Stimulated activated CD8-positive, alpha-beta memory T cell treated with anti-CD3 and anti-CD28 coated beads, Interleukin-4, amount 100 ng/mL, for 48 hours (primary cell): ENCODE results near the gene SMPD1.

Experiments used
- DNase-seq: peaks from one replicate; pipeline ENCODE4 v3.0.0-alpha.2; 2020

SMPD1 gene

GRCh38 chr11:6389905-6390717, at the start of gene SMPD1:
Gene SMPD1 (plus strand): TSS chr11:6390474. CDS start chr11:6390599, 125 bp downstream.
- DNase-seq: peak; percentile 94

- no peak for DNase-seq
These were observed 44.9 kb upstream of the SMPD1 start for GRCh38 chr11:6345366-6345765.

DNA sequence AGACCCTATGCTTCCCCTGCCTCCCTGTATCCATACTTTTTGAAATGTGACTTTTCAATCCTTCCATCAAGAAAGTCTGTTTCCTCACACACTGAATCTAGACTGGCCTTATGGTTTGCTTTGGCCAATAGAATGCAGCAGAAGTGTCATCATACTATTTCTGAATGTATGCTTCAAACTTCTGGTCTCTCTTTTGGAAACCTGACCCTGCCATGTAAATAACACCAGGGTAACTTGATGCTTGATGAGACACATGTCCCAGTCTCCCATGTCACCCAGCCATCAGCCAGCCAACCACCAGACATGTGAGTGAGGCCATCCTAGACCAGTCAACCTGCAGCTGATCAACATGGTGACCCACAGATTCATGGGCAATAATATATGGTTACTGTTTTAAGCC, 40.2 kb upstream of the SMPD1 start:
- no peak for DNase-seq

GRCh38 chr11:6350486-6350885, 39.8 kb upstream of the SMPD1 start:
- no peak for DNase-seq

- peak; percentile 55 for DNase-seq
These were observed 38.4 kb upstream of the SMPD1 start for GRCh38 chr11:6351782-6352382.

- peak; percentile 78 for DNase-seq
These were observed 36.8 kb upstream of the SMPD1 start for GRCh38 chr11:6353367-6353987.

DNA sequence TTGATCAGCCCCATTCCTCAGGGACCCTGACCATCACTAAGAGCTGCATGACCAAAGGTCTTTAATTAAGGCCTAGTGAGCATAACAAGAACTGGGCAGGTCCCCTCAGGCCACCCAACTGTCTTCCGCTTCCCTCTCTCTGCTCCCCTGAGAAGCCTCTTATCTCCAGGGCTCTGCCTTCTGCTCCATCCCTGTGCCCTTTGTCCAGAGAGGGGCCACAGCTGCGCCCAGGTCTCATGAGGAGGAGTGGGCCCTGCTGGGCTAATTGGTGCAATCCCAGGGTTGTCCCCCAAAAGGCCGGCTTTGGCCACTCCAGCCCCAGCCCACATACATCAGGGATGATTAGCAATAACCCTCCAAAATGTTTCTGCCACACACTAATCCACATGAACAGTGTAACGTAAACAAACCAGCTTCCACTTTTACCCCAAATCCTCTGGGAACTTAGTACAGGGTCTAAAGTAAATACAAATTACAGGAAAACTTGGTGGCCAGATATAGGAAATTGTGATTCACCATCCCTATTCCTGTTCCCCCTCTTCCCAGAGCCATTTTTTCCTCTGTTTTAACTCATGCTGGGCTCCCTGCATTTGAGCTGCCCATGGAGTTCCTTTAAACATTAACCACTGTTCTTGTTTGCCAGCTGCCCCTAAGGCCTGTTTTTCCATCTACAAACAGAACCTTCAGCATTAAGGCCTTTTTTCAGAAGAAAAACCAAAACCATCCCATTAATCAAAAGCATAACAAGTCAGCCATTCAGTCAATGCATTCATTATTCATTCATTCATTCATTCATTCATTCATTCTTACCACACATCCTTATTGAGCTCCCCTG, 35.4 kb upstream of the SMPD1 start:
- no peak for DNase-seq

DNA sequence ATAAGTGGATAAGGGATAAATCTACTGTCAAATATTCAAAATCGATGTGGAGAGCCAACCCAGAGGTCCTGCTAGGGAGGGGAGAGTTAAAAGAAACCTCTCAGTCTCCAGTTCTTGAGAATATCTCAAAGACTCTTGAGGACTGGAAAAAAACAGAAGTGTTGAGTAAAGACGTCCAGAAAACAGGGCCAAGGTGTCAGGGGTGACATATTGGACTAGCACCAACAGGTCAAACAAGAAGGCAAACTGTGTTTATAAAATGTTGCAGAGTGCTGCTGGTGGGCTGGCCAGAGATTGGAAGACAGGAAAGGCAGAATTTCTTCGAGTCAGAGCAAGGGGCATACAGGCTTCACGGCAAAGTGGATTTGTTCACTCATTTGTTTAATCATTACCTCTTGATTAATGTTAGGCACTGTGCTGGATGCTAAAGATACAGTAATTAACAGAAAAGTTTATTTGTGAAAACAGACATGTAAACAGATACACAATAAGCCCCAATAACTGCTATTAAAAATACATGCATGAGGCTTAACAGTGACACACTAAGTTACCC, 33.7 kb upstream of the SMPD1 start:
- DNase-seq: no peak

GRCh38 chr11:6357222-6357621, 33.1 kb upstream of the SMPD1 start:
- DNase-seq: peak; percentile 71

- no peak for DNase-seq
These were observed 30.1 kb upstream of the SMPD1 start for GRCh38 chr11:6360183-6360582.

DNA sequence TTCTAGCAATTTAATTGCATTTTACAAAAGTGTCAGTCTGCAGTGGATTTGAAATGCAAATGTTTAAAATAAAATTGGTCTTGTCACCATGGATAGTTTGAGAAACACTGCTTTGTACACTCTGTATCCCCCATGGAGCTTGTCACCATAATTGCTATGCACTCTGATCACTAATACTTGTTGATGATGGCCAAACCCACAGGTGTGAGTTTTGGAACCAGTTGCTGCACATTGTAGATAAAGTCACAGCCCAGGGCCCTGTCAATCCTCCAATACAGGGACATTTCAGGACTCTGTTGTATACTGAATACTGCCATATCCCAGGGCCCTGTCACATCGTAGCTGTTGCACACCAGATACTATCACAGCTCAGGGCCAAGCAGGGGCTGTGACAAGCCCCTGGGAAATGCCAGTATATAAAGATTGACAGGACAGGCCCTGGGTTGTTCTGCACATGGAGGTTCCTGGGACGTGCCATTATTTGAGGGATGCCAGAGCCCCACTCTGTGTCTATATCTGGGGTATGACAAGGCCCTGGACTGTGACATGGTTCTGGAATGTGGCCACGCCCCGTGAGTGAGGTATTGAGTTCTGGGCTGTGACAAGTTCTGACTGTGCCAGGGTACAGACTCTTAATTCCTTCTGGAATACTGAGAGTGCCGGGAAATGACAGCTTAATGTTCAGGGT, 27.9 kb upstream of the SMPD1 start:
- no peak for DNase-seq

DNA sequence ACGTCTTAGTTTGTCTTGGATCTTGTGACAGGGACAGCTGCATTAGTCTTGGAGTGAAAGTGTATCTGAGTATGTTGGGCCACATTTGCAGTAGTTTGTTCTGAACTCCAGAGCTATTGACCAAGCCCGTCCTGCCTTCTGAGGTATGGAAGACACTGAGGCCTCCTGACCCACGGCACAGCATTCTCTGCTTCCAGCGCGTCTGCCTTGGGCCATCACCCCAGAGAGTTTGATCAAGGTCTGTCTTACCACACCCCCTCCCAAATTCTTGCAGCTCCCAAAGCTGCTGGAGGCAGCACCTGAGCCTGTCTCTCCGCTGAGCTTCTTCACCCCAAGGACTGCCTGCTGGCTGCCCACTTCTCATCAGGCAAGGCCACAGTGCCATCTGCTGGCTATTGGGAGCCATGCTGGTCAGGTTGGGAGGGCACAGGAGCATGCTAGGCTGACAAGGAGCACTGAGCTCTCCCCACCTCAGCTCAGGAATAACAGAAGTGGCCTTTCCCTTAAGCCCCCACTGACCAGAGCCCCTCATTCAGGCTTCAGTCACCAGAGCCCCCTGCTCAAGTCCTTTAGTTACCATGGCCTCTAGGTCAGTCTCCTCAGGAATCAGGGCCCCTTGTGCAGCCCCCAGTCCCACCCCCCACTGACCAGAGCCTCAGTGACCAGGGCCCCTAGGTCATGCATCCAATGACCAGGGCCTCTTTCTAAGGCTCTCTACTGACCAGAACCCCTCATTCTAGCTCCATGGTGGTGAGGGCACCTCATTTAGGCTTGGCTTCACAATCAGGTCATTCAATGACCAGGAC, 27.2 kb upstream of the SMPD1 start:
- DNase-seq: peak; percentile 84

DNA sequence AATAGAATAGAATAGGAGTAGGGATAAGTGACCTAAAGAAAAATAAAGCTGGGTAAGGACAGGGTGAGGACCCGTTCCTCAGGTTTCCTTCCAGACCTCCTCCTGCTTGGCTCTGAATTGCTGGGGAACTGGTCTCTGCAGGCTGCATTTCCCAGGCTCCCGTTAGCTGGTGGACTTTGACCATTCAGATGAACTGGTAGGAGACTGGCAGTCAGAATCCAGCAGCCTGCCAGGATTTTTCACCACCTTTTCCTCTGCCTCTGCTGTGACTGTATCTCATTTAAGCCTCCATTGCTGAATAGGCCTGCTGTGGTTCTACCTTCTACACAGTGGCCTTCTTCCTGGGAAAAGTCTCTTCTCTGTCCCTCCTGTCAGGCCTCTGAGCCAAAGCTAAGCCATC, 24.6 kb upstream of the SMPD1 start:
- no peak for DNase-seq

DNA sequence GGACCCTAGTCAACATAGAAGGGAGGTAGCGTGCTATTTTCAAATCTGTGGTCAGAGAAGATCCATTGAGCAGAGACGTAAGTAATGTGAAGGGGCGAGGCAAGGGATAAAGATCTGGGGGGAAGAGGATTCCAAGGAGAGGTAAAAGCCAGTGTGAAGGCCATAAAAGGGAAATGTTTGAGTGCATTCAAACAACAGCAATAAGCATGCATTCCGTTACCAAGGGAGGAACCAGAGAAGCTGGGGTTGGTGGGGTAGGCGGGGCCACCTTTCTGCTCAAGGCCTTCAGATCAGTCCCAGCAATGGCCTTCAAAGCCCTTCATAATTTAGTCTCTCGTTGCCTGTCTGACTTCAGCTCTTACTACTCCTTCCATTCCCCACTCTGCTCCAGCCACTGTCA, 18.4 kb upstream of the SMPD1 start:
- DNase-seq: no peak

- no peak for DNase-seq
These were observed 12.2 kb upstream of the SMPD1 start for GRCh38 chr11:6377902-6378639.

- no peak for DNase-seq
These were observed 11.7 kb upstream of the SMPD1 start for GRCh38 chr11:6378640-6378989.

DNA sequence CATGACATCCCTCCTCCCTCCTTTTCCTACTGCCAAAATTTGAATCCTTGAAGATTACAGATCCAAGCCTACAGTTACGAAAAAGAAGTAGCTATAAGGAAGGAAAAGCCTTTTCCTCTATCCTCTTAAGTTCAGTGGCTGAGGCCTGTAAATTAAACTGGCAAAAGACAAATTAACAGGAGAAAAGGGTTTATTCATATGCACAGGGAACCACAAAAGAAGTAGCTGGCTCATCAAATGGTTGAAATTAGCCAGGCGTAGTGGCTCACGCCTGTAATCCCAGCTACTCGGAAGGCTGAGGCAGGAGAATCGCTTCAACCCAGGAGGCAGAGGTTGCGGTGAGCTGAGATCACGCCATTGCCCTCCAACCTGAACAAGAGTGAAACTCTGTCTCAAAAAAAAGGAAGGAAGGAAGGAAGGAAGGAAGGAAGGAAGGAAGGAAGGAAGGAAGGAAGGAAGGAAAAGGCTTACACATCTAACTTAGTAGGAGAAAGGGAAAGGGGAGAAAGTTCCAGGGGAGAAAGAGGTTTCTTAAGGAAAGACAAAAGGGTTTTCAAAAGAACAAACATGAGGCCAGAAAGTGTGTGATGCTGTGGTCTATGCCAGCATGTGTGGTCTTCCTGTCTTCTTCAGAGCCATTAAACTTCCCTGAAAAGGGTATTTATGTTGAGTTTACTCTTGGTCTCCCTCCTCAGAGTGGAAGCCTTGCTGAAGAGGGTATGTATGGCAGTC, 5.1 kb upstream of the SMPD1 start:
- no peak for DNase-seq

DNA sequence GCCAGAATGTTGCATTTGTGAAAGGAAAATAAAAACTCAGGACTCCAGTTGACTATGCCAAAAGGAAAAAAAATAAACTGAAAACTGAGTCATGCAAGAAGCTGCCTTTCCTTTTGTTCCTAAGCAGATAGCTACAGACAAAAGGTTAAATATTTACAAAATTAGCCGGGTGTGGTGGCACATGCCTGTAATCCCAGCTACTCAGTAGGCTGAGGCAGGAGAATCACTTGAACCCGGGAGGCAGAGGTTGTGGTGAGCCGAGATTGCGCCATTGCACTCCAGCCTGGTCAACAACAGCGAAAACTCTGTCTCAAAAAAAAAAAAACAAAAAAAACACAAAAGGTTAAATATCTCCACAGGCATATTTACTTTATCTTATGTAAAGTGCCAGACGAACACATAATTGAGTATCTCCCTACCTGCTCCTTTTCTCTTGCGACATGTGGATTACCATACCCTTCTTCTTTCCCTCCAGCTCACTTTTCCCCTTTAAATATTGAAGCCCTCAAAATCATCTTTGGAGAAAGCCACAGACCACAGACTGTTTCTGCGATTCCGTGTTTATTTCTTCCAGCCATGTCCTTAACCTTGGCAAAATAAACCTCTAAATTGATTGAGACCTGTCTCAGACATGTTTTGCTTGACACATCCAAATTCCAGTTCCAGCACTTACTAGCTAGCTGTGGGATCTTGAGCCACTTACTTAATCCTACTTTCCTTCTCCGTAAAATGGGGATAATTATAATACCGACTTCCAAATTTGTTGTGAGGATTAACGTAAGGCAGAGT, 2.3 kb upstream of the SMPD1 start:
- no peak for DNase-seq

DNA sequence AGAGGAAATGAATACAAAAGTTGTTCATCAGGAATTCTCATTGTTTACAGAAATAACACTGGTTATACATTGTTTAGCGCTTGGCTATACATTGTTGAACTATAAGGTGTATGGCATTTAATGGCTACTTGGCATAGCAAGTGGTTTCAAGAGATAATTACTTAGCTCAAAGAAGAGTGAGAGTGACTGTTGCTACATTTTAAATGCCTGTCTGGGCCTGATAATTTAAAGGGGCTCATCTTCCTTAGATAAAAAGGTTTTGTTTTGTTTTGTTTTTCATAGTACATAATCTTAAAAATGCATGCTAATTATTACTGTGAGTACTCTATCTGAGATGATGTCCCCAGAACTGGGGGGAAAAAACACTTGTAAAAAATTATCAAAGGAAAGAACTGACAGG, 1.5 kb upstream of the SMPD1 start:
- no peak for DNase-seq
